Ascending aorta (tissue), 2 donors: ENCODE measurements around the gene STX8. TPM values are rescaled to one million over a fixed set of nuclear protein-coding genes. Genes with fewer than 3 reads are reported as not detected.

Source experiments
- DNase-seq, 2 donors: peaks; one replicate each; pipeline ENCODE4 v3.0.0-alpha.2; 2019; ENCODE audit warnings: low spot score in 2 of 2
- H3K27ac ChIP-seq, 2 donors: fragments of 200-600 bp; sonication (generic); one replicate each; pipeline ENCODE4 v1.5.1; 2016 to 2017; ENCODE audit warnings: mild to moderate bottlenecking in 1 of 2
- H3K27me3 ChIP-seq: fragments of 200-600 bp; sonication (generic); one replicate; pipeline ENCODE4 v1.5.1; 2017
- H3K36me3 ChIP-seq, 2 donors: fragments of 200-600 bp; sonication (generic); one replicate each; pipeline ENCODE4 v1.5.1; 2016
- H3K4me1 ChIP-seq, 2 donors: fragments of 200-600 bp; sonication (generic); one replicate each; pipeline ENCODE4 v1.5.1; 2016 to 2017; ENCODE audit warnings: mild to moderate bottlenecking in 1 of 2
- H3K4me3 ChIP-seq, 2 donors: fragments of 200-600 bp; sonication (generic); one replicate each; pipeline ENCODE4 v1.5.1; 2016 to 2017; ENCODE audit warnings: mild to moderate bottlenecking in 1 of 2
- H3K9me3 ChIP-seq, 2 donors: fragments of 200-600 bp; sonication (generic); one replicate each; pipeline ENCODE4 v1.5.1; 2016
- CTCF ChIP-seq, 3 experiments: fragments of 200-600 bp in 2 of 3; fragments of 450-650 bp in 1 of 3; sonication (generic) in 2 of 3; IDR thresholded peaks; one replicate each; pipeline ENCODE4 v1.5.1; 2016 to 2019; ENCODE audit warnings: antibody characterized with exemption in 3 of 3, mild to moderate bottlenecking in 1 of 3, moderate library complexity in 1 of 3
- intact Hi-C: fragments of 100-400 bp; cut with DNase I; formaldehyde crosslinking; loops from one replicate; pipeline ENCODE4 v1.15.1; 2023
- total RNA-seq: library from RNA; depleted of rRNA; stranded (reverse); fragments of >200 nt; gene quantifications from one replicate; pipeline ENCODE4 v1.1.0, GENCODE V29; 2016

STX8 gene
- total RNA-seq, 1 donor from 2014 or later = 7.6 TPM

- TF ChIP-seq CTCF (IDR thresholded peaks at IDR 0.05) = no peak
- no peaks in the 10 kb centered on the region for H3K27me3 ChIP-seq
- intact Hi-C loops = no loop called here
- no peak overlapping the region for H3K27ac ChIP-seq
- H3K9me3 ChIP-seq = no peaks in the 10 kb centered on the region
- no peak for DNase-seq
- H3K36me3 ChIP-seq = peaks cover 2 to 19% of the 10 kb centered on the region in 2 donors
- H3K4me1 ChIP-seq = no peaks in the 10 kb centered on the region
- no peak overlapping the region for H3K4me3 ChIP-seq
Measured at GRCh38 chr17:9488556-9488955, 87.1 kb downstream of the STX8 start.

GRCh38 chr17:9487406-9487805, 88.2 kb downstream of the STX8 start:
- DNase-seq = no peak
- peaks cover 2 to 19% of the 10 kb centered on the region in 2 donors for H3K36me3 ChIP-seq
- intact Hi-C loops = no loop called here

GRCh38 chr17:9484789-9485188, 90.8 kb downstream of the STX8 start:
- Histone ChIP-seq H3K9me3 (no peaks in the 10 kb centered on the region), H3K36me3 (peaks cover 0 to 7% of the 10 kb centered on the region in 2 donors), H3K27ac (no peak overlapping the region), H3K4me3 (no peak overlapping the region), H3K4me1 (no peaks in the 10 kb centered on the region), H3K27me3 (no peaks in the 10 kb centered on the region)
- no peak for DNase-seq
- intact Hi-C loops = no loop called here
- TF ChIP-seq CTCF (IDR thresholded peaks at IDR 0.05) = no peak

More at GRCh38 chr17:9487406-9487805, 88.2 kb downstream of the STX8 start:
- Histone ChIP-seq H3K4me1 (no peaks in the 10 kb centered on the region), H3K27me3 (no peaks in the 10 kb centered on the region), H3K4me3 (no peak overlapping the region), H3K27ac (no peak overlapping the region), H3K9me3 (no peaks in the 10 kb centered on the region)
- no peak for TF ChIP-seq CTCF (IDR thresholded peaks at IDR 0.05)

GRCh38 chr17:9479964-9480363, 95.7 kb downstream of the STX8 start:
- TF ChIP-seq CTCF (IDR thresholded peaks at IDR 0.05) = no peak
- Histone ChIP-seq H3K27ac (no peak overlapping the region), H3K9me3 (no peaks in the 10 kb centered on the region), H3K36me3 (peaks cover 0 to 3% of the 10 kb centered on the region in 2 donors), H3K27me3 (no peaks in the 10 kb centered on the region), H3K4me1 (no peaks in the 10 kb centered on the region), H3K4me3 (no peak overlapping the region)
- intact Hi-C loops = loop anchor here (5.0 kb wide), 1 partner anchor 48 kb away; no protein-coding TSS in a partner anchor
- DNase-seq = no peak

- no peak overlapping the region for H3K27ac ChIP-seq
- TF ChIP-seq CTCF (IDR thresholded peaks at IDR 0.05) = no peak
- no peak for DNase-seq
- intact Hi-C loops = loop anchor here (5.0 kb wide), 1 partner anchor 47 kb away; no protein-coding TSS in a partner anchor
- no peaks in the 10 kb centered on the region for H3K27me3 ChIP-seq
- no peaks in the 10 kb centered on the region for H3K4me1 ChIP-seq
- no peaks in the 10 kb centered on the region for H3K9me3 ChIP-seq
- no peak overlapping the region for H3K4me3 ChIP-seq
- peaks cover 0 to 3% of the 10 kb centered on the region in 2 donors for H3K36me3 ChIP-seq
Measured at GRCh38 chr17:9478889-9479288, 96.7 kb downstream of the STX8 start.
